ENCODE results near the gene CDH7. TPM values are rescaled to one million over a fixed set of nuclear protein-coding genes. Genes with fewer than 3 reads are reported as not detected.

Gene CDH7
- total RNA-seq, 2 experiments from 2014 or later: not detected

GRCh38 chr18:65753520-65753919 is 2.7 kb downstream of the CDH7 start:
- Mint-ChIP-seq H3K4me1 (no peaks in the 10 kb centered on the region), H3K27ac (no peak overlapping the region), H3K36me3 (no peaks in the 10 kb centered on the region), H3K9me3 (peaks cover 2% of the 10 kb centered on the region), H3K4me3 (no peak overlapping the region), H3K27me3 (peaks cover 33% of the 10 kb centered on the region)
- DNase-seq: no peak

- Mint-ChIP-seq H3K4me1 (no peaks in the 10 kb centered on the region), H3K27me3 (peaks cover 27% of the 10 kb centered on the region), H3K4me3 (no peak overlapping the region), H3K36me3 (no peaks in the 10 kb centered on the region), H3K27ac (no peak overlapping the region), H3K9me3 (peaks cover 2% of the 10 kb centered on the region)
- DNase-seq: no peak
These were observed 3.3 kb downstream of the CDH7 start for GRCh38 chr18:65754121-65754520.

GRCh38 chr18:65755616-65756015 is 4.8 kb downstream of the CDH7 start:
- Mint-ChIP-seq H3K9me3 (peaks cover 2% of the 10 kb centered on the region), H3K27ac (no peak overlapping the region), H3K27me3 (peaks cover 14% of the 10 kb centered on the region), H3K4me3 (no peak overlapping the region), H3K4me1 (no peaks in the 10 kb centered on the region), H3K36me3 (no peaks in the 10 kb centered on the region)
- DNase-seq: no peak

- Mint-ChIP-seq H3K4me1 (no peaks in the 10 kb centered on the region), H3K9me3 (peaks cover 1% of the 10 kb centered on the region), H3K4me3 (no peak overlapping the region), H3K27me3 (no peaks in the 10 kb centered on the region), H3K36me3 (no peaks in the 10 kb centered on the region), H3K27ac (no peak overlapping the region)
- DNase-seq: no peak
These were observed 9.6 kb downstream of the CDH7 start for GRCh38 chr18:65760457-65760856.

- Mint-ChIP-seq H3K4me3 (no peak overlapping the region), H3K4me1 (no peaks in the 10 kb centered on the region), H3K36me3 (no peaks in the 10 kb centered on the region), H3K27me3 (no peaks in the 10 kb centered on the region), H3K9me3 (peaks cover 1% of the 10 kb centered on the region), H3K27ac (no peak overlapping the region)
- no peak for DNase-seq
These were observed 11.0 kb downstream of the CDH7 start for GRCh38 chr18:65761636-65762295.

GRCh38 chr18:65762556-65762955 is 11.7 kb downstream of the CDH7 start:
- Mint-ChIP-seq H3K27me3 (no peaks in the 10 kb centered on the region), H3K27ac (no peak overlapping the region), H3K9me3 (peaks cover 1% of the 10 kb centered on the region), H3K4me1 (no peaks in the 10 kb centered on the region), H3K36me3 (no peaks in the 10 kb centered on the region), H3K4me3 (no peak overlapping the region)
- no peak for DNase-seq

GRCh38 chr18:65767406-65767805 is 16.6 kb downstream of the CDH7 start:
- H3K4me1 Mint-ChIP-seq: no peaks in the 10 kb centered on the region
- no peak overlapping the region for H3K27ac Mint-ChIP-seq
- peaks cover 1% of the 10 kb centered on the region for H3K9me3 Mint-ChIP-seq
- no peak for DNase-seq
- no peaks in the 10 kb centered on the region for H3K36me3 Mint-ChIP-seq
- H3K4me3 Mint-ChIP-seq: no peak overlapping the region
- no peaks in the 10 kb centered on the region for H3K27me3 Mint-ChIP-seq

GRCh38 chr18:65768120-65768778 is 17.4 kb downstream of the CDH7 start:
- Mint-ChIP-seq H3K9me3 (no peaks in the 10 kb centered on the region), H3K4me1 (no peaks in the 10 kb centered on the region), H3K27me3 (no peaks in the 10 kb centered on the region), H3K27ac (no peak overlapping the region), H3K36me3 (no peaks in the 10 kb centered on the region), H3K4me3 (no peak overlapping the region)
- no peak for DNase-seq

GRCh38 chr18:65769652-65770051 is 18.8 kb downstream of the CDH7 start:
- Mint-ChIP-seq H3K27me3 (no peaks in the 10 kb centered on the region), H3K27ac (no peak overlapping the region), H3K9me3 (no peaks in the 10 kb centered on the region), H3K4me1 (no peaks in the 10 kb centered on the region), H3K36me3 (no peaks in the 10 kb centered on the region), H3K4me3 (no peak overlapping the region)
- DNase-seq: no peak

GRCh38 chr18:65786474-65786873 is 35.7 kb downstream of the CDH7 start:
- no peaks in the 10 kb centered on the region for H3K27me3 Mint-ChIP-seq
- peaks cover 3% of the 10 kb centered on the region for H3K9me3 Mint-ChIP-seq
- no peak for DNase-seq
- no peaks in the 10 kb centered on the region for H3K36me3 Mint-ChIP-seq
- no peak overlapping the region for H3K4me3 Mint-ChIP-seq
- H3K4me1 Mint-ChIP-seq: no peaks in the 10 kb centered on the region
- H3K27ac Mint-ChIP-seq: no peak overlapping the region

- H3K27ac Mint-ChIP-seq: no peak overlapping the region
- no peak for DNase-seq
- no peaks in the 10 kb centered on the region for H3K36me3 Mint-ChIP-seq
- H3K4me1 Mint-ChIP-seq: no peaks in the 10 kb centered on the region
- no peaks in the 10 kb centered on the region for H3K27me3 Mint-ChIP-seq
- H3K4me3 Mint-ChIP-seq: no peak overlapping the region
- peaks cover 3% of the 10 kb centered on the region for H3K9me3 Mint-ChIP-seq
These were observed 37.6 kb downstream of the CDH7 start for GRCh38 chr18:65788373-65788772.

- Mint-ChIP-seq H3K4me3 (no peak overlapping the region), H3K4me1 (no peaks in the 10 kb centered on the region), H3K9me3 (peaks cover 3% of the 10 kb centered on the region), H3K27me3 (no peaks in the 10 kb centered on the region), H3K36me3 (no peaks in the 10 kb centered on the region), H3K27ac (no peak overlapping the region)
- DNase-seq: no peak
These were observed 39.8 kb downstream of the CDH7 start for GRCh38 chr18:65790604-65791003.

GRCh38 chr18:65791719-65792118 is 40.9 kb downstream of the CDH7 start:
- no peak overlapping the region for H3K27ac Mint-ChIP-seq
- H3K4me1 Mint-ChIP-seq: no peaks in the 10 kb centered on the region
- H3K9me3 Mint-ChIP-seq: peaks cover 3% of the 10 kb centered on the region
- H3K36me3 Mint-ChIP-seq: no peaks in the 10 kb centered on the region
- DNase-seq: no peak
- no peak overlapping the region for H3K4me3 Mint-ChIP-seq
- H3K27me3 Mint-ChIP-seq: no peaks in the 10 kb centered on the region

GRCh38 chr18:65792456-65793074 is 41.8 kb downstream of the CDH7 start:
- DNase-seq: no peak
- H3K36me3 Mint-ChIP-seq: no peaks in the 10 kb centered on the region
- H3K4me3 Mint-ChIP-seq: no peak overlapping the region
- no peak overlapping the region for H3K27ac Mint-ChIP-seq
- no peaks in the 10 kb centered on the region for H3K27me3 Mint-ChIP-seq
- H3K9me3 Mint-ChIP-seq: peaks cover 3% of the 10 kb centered on the region
- no peaks in the 10 kb centered on the region for H3K4me1 Mint-ChIP-seq

GRCh38 chr18:65808759-65809158 is 57.9 kb downstream of the CDH7 start:
- no peaks in the 10 kb centered on the region for H3K9me3 Mint-ChIP-seq
- H3K27me3 Mint-ChIP-seq: no peaks in the 10 kb centered on the region
- H3K4me3 Mint-ChIP-seq: no peak overlapping the region
- H3K4me1 Mint-ChIP-seq: no peaks in the 10 kb centered on the region
- no peak for DNase-seq
- H3K36me3 Mint-ChIP-seq: no peaks in the 10 kb centered on the region
- H3K27ac Mint-ChIP-seq: no peak overlapping the region

- no peaks in the 10 kb centered on the region for H3K27me3 Mint-ChIP-seq
- no peak overlapping the region for H3K27ac Mint-ChIP-seq
- DNase-seq: no peak
- no peaks in the 10 kb centered on the region for H3K9me3 Mint-ChIP-seq
- no peaks in the 10 kb centered on the region for H3K36me3 Mint-ChIP-seq
- H3K4me3 Mint-ChIP-seq: no peak overlapping the region
- H3K4me1 Mint-ChIP-seq: no peaks in the 10 kb centered on the region
These were observed 60.5 kb downstream of the CDH7 start for GRCh38 chr18:65811307-65811706.
